GM12801 (cell line): Measurements from ENCODE around the gene RPL41.

Experiments
- CTCF ChIP-seq: IDR thresholded peaks from one replicate; pipeline ENCODE4 v1.5.1; 2011; ENCODE audit warnings: control low read depth; ENCODE audit not compliant: insufficient read length; ENCODE audit errors: extremely low read depth

The RPL41 gene

GRCh38 chr12:56104109-56104814 is 12.2 kb upstream of the RPL41 start, which contains the start of gene PA2G4:
TSS of gene PA2G4 (plus strand) at chr12:56104559. CDS start at chr12:56104738, 179 bp downstream.
- TF ChIP-seq CTCF = no peak

GRCh38 chr12:56104815-56105608 is 11.4 kb upstream of the RPL41 start:
- TF ChIP-seq CTCF = no peak

GRCh38 chr12:56105609-56105902 is 10.9 kb upstream of the RPL41 start:
- TF ChIP-seq CTCF = no peak

- TF ChIP-seq CTCF = no peak
Measured at GRCh38 chr12:56107242-56107641, 9.2 kb upstream of the RPL41 start.

- TF ChIP-seq CTCF = no peak
Measured at GRCh38 chr12:56110571-56110970, 5.9 kb upstream of the RPL41 start.

GRCh38 chr12:56114084-56114483 is 2.3 kb upstream of the RPL41 start:
- no peak for TF ChIP-seq CTCF

- TF ChIP-seq CTCF = no peak
Measured at GRCh38 chr12:56115329-56115728, 1.1 kb upstream of the RPL41 start.
